COLO829 (cell line): ENCODE data around the gene PLA2G4E.
A peak's percentile ranks its signal among the peaks of the same experiment; 100 is the strongest.

ENCODE experiments used
- DNase-seq: peaks from one replicate; pipeline ENCODE4 v3.0.0; 2012; ENCODE audit warnings: low spot score

PLA2G4E gene

DNA sequence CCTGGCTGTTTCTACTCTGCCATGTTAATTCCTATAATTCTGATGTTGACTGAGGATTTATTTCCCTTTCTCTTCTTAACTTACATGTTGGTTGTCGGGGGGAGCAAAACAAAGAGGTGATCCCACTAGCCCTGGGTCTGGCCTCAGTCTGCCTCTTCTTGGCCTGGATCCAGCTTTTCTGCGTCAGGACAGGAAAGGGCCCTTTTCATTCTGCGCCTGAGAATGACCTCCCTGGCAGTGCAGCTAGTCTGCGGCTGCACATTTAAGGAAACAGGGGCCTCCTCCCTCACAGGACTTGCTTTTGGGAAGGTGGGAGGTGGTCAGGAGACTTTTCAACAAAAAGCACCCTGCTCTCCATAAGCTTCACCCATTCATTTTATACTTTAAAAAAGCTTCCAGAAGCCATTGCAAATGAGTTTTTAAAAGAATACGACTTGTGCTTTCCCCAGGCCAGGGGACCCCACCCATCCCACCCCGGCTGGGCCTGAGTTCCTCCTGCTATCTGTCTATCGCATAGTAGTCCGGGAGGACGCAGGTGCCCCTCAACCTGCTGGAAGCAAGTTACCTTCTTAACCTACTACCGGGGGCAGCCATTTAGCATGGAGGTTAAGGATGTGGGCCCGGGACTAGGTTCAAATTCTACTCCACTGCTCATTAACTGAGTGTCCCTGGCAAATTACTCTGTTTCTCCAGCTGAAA is 27.2 kb downstream of the PLA2G4E start:
- DNase-seq: no peak

DNA sequence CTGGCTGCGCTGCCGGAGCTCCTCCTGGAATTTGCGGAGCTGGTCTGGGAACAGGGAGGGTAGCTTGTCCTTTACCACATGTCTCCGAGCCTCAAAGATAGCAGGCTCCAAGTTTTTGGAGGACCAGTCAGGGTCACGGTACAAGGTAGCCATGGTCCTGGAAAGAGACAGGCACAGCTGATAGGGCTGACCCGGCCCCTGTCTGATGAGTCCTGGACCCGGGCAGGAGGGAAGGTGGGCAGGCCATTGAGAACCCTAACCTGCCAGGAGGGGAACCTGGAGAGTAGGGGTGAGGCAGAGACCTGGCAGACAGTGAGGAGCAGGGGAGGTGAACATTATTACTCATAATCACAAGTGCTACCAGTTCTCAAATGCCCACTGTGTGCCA is 28.0 kb downstream of the PLA2G4E start:
- DNase-seq: no peak

DNA sequence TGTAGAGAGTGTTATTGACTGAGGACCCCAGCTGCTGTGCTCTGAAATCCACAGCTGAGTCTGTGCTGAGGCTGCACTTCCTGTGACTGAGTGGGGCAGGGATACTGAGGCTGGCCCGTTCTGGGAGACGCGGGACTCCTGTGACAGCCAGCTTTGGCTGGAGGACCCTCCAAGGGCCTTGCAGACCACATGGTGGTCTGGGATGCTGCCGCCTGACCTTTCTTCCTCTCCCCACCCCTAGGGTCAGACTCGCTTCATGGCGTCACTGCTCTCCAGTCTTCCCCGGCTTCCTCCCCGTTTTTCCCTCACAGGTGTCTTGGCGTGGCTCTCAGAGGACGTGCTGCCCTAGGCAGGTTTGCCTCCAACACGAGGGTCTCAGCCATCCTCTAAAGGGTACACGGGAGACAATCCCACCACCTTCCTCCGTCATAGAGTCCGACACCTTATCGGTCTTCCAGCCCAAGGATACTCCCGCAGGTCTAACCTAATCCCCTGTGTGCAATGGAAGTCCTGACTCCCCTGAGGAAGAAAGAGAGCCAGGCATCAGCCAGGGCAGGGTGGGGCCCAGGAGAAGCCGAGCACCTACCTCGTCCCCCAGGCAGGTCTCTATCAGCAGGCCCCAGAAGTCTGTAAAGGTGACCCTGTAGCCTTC is 28.6 kb downstream of the PLA2G4E start:
- DNase-seq: no peak

DNA sequence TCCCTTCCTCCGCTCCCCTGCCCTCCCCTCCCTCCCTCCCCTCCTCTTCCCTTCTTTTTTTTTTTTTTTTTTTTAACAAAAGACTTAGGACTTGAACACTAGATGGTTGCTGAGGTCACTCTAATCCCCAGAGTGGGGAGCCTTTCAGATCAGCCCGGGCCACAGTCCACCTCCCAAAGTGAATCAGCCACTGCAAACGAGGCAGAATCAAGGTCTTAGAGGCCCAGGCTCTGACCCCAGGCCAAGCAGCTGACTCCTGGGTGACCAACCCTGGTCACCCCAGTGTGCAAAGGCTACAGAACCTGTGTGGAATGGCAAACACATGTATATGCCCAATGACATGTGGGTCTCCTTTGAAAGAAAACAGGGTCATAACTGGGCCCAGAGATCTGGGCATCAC is 30.2 kb downstream of the PLA2G4E start:
- no peak for DNase-seq

DNA sequence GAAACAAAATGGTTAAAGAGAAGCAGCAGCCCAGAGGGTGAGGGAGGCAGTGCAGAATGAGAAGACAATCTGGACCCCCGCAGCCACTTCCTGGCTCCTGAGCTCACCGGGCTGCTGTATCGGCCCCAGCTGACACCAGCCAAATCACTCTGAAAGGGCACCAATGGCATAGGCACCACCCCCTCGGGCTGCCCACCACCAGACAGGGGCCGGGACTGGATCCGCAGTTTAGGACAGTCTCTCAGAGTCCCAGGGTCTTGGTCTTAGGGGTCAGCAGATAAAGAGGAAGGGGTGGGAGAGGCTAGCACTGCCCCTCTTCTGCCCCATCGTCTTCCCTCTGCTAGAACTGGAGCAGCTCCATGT is 30.6 kb downstream of the PLA2G4E start:
- no peak for DNase-seq

DNA sequence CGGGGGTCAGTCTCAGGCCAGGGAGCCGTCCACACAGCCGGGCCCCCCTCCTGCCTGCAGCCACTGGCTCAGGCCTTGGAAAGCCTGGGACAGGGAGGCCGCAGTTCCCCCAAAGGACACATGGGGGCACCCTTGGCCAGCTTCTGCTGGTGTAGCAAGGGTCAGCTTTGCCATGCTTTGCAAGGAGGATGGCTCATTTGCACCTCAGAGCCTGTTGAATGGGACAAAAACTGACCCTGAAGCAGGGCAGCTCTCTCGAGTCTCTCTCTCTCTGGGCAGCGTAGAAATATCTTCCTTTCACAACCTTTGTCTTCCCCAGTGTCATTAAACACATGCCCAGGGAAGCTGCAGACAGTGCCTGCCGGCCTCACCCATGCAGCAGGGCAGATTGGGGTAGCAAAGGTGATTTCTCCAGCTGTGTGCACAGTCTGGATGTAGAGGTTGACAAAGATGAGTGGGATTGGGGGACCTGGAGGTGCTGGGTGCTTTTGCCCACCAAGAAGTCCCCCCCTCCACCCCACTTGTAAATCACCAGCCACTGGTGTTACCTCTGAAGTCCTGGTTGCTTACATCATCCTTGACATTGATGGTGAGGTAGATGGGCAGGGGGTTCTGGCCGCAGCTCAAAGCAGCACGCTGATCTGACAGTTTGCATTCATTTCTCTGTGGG is 31.1 kb downstream of the PLA2G4E start:
- DNase-seq: peak; percentile 74

DNA sequence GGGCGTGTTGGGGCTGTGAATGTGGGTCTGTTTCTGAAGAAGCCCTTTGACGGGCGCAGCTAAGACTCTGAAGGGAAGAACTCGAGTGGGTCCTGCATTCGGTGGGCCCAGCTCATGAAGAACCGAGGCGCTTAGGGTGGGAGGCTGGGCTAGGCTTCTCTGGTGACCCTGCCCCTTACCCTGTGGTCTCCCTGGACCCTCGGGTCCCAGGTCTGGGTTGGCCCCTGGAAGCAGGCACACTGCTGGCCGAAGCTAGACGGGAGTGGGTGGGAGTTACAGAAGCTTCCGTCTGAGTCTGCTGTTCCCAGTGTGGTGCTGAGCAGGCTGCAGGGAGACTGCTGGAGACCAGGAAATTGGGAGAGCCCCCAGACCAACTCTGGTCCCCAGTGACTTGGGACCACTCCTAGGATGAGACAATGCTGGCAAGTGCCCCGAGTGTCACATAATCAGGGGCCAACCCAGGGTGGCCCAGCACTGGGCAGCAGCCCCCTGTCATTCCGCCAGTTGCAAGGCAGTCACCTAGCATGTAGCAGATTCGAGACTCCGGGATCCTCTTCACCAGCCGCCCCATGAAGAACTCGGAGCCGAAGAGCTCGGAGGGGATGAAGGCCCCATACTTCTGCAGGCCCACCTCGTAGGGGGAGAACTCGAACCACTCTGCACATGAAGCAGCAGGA is 31.8 kb downstream of the PLA2G4E start:
- DNase-seq: no peak

DNA sequence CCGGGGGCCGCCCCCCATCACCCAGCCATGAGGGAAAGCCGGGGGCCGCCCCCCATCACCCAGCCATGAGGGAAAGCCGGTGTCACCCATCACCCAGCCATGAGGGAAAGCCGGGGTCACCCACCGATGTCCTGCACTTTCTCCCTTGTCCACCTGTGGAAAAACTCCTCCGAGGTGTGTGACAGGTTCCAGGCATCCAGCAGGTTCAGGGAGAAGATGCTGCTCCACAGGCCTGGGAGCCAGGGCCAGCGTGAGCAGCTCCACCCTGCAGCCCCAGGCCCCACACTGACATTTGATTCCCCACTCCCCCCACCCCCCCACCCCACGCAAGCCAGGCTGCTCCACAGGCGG is 32.9 kb downstream of the PLA2G4E start:
- no peak for DNase-seq

DNA sequence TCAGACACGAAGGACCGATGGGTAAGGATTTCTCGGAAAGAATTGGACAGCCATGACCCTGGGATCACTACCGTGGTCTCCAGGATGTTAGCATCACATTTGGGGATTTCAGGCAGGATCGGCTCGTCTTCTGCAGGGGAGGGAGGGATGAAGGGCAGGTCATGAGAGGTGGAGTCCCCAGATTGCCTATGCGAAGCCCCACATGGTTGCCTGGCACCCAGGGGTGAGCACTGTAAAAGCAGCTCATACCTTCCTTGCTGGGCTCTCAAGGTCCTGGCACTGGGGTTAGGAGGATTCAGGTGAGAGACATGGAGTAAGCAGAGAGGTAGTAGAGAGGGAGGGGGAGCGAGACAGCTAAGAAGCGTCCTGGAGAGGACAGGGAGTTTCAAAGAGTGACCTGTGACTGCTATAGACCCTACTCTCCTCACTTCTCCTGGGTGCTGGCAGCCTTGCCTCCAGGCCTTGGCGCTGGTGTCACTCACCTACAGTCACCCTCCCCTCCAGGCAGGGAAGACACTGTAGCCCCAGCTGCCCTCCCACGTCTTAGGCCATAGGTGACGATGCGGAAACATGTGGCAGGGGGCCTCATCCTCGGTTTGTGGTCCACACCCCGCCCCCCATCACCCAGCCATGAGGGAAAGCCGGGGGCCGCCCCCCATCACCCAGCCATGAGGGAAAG is 33.5 kb downstream of the PLA2G4E start:
- DNase-seq: no peak

DNA sequence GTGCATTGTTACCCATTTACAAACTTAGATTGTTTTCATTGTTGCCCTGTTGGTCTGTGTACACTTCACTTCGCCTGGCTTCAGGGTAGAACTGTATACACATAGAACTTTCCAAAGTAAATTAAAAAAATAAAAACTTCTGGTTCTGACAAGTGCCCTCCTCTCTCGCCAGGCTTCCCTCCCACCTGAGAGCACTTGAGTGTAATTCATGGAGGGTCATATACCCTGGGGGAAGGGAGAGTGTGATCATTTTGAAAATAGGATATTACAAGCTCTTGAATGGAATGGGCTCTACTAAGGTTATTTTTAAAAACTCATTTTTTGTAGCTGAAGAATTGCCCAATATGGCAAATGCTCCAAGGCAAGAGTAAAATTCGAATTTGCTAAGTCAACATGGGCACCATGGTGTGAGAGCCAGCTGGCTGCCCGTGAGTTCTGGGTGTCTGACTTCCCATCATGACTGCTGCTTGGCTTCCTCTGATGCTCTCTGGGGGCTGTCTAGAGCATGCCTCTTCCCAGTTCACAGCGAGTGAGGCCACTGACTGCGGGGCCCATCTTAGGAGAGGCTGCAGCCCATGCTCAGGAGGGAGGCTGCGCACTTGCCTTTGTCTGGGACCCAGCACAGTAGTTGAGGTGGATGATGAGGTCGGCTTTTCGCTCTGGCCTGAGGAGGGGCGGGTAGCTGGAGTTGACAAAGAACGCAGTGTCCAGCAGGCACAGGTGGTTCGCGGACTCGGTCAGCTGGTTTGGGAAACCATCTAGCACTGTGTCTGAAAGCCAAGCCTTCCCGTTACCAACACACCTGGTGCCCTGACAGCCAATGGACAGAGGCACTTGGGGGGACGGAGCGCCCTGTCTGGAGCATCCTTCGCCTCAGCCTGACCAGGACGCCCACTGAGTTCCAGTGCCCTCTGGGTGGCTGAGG is 35.3 kb downstream of the PLA2G4E start:
- DNase-seq: no peak

DNA sequence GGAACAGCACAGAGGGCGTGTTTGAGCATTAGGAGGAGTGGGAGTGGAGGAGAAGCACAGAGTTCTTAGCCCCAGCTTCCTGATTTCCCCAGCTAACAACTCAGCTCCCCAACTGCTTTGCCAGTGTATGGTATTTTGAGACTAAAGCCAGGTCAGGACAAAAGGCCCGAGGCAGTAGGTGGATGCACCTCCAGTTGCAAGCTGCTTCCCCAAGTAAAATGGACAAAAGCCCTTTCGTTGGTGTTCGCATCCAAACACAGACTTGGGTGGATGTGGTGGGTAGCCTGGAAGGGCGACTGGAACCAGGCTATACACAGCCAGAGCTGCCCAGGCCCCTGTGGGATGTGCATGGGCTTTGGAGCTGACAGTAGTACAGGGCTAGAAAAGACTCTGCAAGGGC is 36.2 kb downstream of the PLA2G4E start:
- DNase-seq: no peak

DNA sequence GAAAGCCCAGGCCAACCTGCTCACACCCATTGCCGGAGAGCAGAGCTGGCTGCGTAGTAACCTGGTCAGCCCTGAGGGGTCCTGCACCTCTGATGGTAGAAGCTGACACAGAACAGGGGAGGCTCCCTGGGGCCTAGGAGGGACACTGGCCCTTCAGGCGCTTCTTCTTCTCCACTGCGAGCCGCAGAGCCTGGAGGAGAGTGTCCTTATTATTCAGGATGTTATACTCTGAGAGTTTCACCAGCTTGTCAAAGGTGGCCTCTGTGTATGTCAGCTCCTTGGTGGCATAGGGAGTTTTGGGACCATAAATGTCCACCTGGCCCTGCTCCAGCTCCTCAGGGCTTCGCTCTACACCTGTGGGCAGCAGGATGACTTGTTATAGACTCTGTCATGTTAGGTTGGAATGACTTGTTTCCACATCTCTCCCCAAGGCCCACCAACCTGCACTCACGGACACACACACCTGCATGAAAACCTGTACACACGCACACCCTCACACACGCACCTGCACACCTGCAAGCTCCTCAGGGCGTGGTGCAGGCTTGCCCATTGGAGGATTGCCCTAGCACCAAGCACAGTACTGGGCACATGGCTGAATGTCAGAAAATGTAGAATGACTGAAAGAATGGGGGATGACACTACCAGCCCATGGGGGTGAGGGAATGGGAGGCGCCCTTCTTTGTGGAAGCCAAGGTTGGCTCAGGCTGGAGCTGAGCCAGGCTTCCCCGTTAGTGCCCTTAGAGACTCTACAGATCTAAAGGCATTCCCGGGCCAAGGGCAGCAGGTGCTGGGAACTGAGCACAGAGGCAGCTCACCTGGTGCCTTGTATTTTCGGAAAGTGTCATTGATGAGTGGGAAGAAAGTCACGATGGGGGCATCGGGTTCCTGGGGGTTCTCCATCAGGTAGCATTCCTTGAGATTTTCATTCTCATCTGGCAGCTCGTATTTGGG is 36.9 kb downstream of the PLA2G4E start:
- DNase-seq: no peak

DNA sequence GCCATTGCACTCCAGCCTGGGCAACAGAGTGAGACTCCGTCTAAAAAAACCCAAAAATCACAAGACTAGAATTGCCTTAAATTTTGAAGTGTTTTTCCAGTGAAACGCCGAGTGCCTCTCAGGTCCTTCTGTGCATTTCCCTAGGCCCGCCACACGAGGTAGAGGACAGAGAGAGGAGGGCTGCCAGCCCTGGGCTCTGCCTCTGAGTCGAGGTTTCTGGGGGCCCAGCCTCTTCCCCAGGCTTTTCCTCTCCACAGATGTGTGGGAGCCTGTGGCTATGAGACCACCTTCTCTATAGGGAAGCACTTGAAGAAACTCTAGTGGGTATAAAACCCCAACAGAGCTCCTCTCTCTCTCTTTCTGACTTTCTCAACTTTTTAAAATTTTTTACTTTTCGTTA is 37.6 kb downstream of the PLA2G4E start:
- no peak for DNase-seq

DNA sequence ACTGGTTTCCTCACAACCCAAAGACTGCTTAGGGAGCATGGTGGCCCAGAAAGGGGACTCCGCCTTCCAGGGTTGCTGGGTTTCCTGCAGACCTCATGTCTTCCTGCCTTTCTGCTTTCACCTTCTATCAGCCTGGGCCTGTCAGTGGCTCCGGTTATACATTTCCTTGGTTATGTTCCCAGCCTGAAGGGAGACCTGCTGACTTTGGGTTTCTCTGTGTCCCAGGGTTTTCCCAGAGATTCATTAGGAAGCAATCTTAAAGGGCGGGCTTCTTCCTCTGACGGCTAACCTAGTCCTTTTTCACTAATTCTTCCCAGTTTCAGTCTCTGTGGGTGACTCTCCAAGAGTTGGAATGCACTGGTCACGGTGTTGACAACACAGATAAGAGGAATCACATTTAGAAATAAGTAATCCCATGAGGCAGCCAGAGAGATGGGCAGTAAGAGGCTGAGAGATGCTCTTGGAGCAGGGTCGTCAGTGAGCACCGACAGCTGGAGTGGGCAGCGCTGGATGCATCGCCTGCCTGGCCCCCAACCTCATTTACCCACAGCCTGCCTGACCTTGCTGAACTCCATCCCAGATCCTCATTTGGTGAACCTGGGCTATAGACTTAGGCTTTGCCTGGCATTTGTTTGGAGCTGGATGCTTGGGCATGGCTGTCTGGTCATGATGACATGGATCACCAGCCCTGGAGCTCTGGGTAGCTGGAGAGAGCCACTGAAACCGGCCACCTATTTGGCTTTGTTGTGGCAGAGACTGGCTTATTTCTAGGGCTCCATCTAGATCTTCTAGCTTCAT is 38.5 kb downstream of the PLA2G4E start:
- DNase-seq: no peak

DNA sequence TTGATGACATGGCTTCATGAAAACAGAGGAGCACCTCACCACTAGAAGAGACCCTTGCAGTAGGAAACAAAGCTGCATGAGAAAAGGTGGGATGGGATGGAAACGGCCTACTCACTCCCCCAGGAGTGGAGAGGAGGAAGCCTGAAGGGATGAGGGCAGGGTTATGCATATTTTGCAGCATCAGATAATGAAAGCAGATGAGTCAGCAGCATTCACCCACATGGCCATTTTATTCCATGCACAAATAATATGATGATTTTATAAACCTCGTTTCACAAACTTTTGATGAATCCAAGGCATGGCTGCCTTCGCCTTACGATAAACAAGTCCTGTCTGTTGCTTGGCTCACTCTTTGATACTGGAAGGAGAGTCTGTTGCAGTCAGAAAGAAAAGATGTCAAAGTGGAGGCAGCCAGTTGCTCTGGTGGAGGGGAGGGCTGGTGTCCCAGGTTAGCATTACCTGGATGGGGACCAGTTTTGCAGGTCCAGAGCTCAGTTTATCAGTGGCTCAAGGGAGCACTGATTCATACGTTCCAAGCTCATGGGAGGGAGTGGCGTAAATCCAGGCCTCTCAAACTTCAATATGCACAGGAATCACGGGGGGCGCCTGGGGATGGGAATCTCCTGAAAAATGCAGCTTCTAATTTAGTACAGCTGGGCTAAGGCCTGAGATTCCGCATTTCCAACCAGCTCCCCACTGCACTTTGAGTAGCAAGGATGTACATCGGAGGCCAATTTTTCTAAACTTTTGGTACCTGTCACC is 39.3 kb downstream of the PLA2G4E start:
- DNase-seq: no peak

DNA sequence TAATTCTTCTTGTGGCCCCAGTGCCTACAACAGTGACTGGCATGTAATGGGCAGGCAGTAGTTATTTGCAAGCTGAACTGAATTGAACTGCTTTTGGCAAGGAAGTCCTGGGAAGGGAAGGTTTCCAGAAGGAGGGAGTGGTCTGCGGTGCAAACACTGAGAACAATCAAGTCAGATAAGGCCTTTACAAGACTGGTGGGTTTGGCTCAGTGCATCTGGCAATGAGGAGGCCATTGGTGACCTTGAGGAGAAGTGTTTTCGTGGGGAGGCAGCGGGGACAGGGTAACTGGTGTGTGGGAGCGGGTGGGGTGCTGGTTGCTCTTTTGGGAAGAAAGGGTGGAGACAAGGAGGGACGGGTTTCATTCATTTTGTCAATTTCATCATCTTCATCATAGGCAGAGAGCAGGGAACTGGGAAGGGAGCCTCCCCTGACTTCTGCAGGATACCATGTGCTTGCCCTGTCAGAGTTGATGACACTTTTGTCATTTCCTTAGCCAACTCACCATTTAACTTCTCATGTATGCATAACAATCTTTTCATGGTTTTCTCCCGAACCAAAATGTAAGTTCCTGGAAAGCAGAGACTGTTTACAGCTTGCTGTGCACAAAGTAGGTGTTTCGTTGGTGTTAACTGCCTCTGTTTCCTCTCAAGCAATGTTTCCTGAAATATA is 40.1 kb downstream of the PLA2G4E start:
- no peak for DNase-seq

DNA sequence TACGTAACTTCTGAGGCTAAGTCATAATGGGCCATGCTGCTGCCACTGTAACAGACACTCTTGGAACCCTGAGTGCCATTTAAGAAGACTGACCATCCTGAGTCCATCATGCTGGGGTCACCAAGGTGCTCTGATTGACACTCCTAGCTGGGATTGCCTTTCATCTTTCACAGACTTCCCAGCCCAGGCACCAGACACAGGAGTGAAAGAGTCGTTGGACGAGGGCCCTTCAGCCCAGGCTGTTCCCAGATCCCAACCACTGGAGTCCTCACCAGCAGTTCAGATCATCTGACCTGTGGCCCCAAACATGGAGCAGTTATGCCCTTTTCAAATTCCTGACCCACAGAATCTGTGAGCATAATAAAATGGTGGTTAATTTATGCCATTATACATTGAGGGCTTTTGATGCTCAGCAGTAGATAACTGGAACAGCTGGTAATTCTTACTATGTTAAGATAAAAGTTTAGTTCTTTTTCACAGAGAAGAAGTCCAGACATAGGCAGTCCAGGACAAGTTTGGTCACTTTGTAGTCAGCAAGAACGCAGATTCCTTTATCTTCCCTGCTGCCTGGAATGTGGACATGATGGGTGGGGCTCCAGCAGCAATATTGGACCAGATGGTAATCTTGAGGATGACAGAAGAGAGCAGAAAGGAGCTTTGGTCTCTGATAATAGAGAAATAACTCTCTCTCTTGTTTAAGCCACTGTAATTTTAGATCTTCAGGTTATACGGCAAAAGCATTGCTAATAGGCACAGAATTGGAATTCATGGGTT is 41.2 kb downstream of the PLA2G4E start:
- DNase-seq: no peak
